Measurements from ENCODE around the gene SLC26A1. TPM values are rescaled to one million over a fixed set of nuclear protein-coding genes. Genes with fewer than 3 reads are reported as not detected.

Gene SLC26A1, protein sequence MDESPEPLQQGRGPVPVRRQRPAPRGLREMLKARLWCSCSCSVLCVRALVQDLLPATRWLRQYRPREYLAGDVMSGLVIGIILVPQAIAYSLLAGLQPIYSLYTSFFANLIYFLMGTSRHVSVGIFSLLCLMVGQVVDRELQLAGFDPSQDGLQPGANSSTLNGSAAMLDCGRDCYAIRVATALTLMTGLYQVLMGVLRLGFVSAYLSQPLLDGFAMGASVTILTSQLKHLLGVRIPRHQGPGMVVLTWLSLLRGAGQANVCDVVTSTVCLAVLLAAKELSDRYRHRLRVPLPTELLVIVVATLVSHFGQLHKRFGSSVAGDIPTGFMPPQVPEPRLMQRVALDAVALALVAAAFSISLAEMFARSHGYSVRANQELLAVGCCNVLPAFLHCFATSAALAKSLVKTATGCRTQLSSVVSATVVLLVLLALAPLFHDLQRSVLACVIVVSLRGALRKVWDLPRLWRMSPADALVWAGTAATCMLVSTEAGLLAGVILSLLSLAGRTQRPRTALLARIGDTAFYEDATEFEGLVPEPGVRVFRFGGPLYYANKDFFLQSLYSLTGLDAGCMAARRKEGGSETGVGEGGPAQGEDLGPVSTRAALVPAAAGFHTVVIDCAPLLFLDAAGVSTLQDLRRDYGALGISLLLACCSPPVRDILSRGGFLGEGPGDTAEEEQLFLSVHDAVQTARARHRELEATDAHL
- 0.03 and 0.30 TPM in 2 replicates for total RNA-seq (2014; rRNA removed; shearing (Covaris generic))

DNA sequence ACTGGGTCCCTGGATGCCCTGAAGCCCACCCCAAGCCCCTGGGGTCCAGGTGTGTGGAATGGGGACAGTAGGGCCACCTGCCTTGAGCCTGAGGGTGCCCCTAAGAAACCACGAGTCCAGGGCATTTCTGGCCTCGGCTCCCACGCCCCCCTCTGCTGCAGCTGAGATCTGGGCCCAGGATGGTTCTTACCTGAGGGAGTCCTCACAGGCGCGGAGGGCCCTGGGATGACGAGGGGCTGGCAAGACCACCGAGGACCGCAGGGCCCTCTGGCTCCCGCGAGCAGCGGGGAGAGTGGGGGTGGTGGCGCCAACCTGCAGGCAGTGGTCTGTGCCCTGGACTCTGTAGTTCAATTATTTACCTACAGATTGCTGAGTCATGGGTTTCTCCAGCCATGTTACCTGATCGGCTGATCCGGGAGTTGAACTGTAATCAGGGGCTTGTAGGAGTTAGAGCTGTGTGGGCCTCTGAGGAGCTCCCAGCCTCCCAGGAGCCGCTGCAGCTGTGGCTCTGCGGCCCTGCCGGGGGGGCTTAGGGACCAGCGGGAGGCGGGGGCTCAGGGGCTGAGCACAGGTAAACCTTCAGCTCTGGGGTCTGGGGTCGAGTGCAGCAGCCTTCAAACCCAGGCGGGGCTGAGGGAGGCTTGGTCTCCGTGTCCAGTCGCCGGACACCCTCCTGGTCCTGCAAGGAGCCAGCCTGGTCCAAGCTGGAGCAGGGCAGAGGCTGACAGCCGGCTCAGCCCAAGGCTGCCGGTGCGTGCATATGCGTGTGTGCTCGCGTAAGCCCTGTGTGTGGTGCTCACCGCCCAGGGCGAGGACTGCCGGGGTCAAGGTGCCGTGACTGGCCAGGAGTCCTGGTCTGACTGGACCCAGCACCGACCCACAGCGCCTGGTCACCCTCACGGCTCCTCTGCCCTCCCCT is at the start of gene SLC26A1:
Gene SLC26A1 (minus strand): TSS at position 294 of the 919 bp plus-strand sequence. CDS start 1,701 bp downstream, outside the sequence.
- Histone ChIP-seq H3K4me3 (ENCODE audit: insufficient read depth, low read depth, low read length) (no peak within 1 kb of the TSS), H3K27me3 (ENCODE audit: control insufficient read depth, insufficient read depth, low read length) (peaks cover 19% of the 10 kb centered on the region), H3K36me3 (replicated peaks; ENCODE audit: control insufficient read depth, insufficient read depth, low read length) (no peaks in the 10 kb centered on the region)
- DNase-seq, result no peak

- Histone ChIP-seq H3K4me3 (ENCODE audit: insufficient read depth, low read depth, low read length) (no peak overlapping the region), H3K27me3 (ENCODE audit: control insufficient read depth, insufficient read depth, low read length) (peaks cover 2% of the 10 kb centered on the region; the same call in 1 of the 2 replicates), H3K36me3 (replicated peaks; ENCODE audit: control insufficient read depth, insufficient read depth, low read length) (no peaks in the 10 kb centered on the region)
- DNase-seq, result peak; percentile 23
Observed at GRCh38 chr4:1042352-1043055, 49.3 kb upstream of the SLC26A1 start.

DNA sequence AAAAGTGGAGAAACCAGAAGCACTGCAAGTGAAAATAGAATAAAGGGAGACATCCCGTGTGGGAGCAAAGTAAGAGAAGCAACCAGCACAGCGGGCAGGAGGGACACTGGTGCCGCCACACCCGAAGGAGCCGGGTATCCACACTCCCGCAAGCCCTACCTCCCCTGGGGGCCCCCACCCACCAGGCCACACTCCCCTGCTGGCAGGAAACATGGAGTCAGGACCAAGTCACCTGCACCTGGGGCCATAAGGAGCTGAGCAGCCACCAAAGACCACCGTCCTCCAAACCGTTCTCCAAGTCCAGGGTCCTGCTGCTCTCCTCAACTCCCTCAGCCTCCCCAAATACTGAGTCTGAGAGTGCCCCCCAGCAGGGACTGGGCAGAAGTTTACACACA is 48.7 kb upstream of the SLC26A1 start:
- Histone ChIP-seq H3K27me3 (ENCODE audit: control insufficient read depth, insufficient read depth, low read length) (peaks cover 2% of the 10 kb centered on the region; the same call in 1 of the 2 replicates), H3K4me3 (ENCODE audit: insufficient read depth, low read depth, low read length) (no peak overlapping the region), H3K36me3 (replicated peaks; ENCODE audit: control insufficient read depth, insufficient read depth, low read length) (no peaks in the 10 kb centered on the region)
- no peak for DNase-seq

DNA sequence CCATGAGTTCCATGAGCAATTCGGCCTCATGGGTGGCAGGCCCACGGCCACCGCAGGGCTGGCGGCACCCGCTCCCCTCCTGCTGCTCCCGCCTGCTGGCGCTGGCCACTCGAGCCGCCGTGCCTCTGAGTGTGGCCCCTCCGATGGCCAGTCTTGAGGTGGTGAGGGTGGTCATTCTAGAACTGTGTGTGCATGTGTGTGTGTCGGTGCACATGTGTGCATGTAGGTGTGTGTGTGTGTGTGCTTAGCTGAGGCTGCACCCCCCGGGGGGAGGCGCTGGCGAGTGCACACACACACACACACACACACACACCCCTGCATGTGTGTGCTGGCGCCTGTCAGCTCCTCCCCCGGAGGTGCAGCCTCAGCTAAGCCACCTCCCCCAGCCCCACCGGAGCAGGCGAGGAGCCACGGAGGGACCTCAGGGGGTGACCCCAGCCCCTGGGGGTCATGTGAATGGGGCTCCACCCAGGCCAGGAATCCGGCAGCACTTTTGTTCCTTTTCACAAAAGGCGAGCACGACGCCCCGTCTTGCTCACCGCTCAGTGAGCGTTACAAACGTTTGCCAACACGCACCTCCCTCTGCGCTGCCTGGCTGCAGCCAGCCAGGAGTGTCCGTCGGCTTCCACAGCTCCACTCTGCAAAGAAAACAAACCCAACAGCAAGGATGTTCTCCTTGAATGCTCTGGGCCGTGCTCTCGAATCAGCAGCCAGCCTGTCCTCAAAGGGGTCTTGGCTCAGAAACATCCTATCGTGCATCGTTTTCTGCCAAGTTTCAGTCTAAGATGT is 48.1 kb upstream of the SLC26A1 start:
- no peaks in the 10 kb centered on the region for H3K36me3 ChIP-seq (replicated peaks; ENCODE audit: control insufficient read depth, insufficient read depth, low read length)
- H3K27me3 ChIP-seq (ENCODE audit: control insufficient read depth, insufficient read depth, low read length), result peaks cover 2% of the 10 kb centered on the region; the same call in 1 of the 2 replicates
- DNase-seq, result peak; percentile 84
- H3K4me3 ChIP-seq (ENCODE audit: insufficient read depth, low read depth, low read length), result no peak overlapping the region

DNA sequence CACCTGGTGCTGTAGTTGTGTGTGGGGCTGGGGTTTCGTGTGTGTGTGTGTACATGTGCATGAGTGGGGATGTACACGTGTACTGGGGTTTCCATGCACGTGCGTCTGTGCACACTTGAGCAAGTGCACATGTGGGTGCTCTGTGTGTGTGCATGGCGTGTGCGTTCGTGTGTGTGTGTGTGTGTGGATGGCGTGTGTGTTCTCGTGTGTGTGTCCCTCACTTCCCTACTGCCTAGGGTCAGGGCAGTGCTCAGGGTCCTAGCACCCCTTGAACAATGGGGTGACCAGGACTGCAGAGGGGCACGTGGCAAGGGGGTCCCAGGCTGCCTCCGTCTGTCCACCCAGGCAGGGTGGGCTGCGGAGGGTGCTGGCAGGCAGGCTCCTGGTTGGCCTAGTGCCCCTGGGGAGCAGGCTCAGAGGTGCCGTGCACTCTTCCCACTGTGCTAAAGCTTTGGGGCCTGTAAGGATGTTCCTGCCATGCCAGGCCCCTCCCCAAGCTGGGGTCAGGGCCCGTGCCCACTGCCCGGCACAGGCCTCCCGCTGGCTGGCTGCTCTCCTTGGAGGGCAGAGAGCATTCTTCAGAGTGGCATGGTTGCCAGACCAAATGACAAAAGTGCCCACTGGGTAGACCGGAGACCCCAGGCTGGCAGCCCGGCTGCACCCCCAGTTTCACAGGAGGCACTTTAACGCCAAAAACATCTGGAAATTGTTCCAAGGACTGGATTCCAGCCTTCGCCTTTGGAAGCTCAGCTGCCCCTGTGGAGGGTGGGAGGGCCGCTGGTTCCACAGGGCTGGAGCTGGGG is 47.3 kb upstream of the SLC26A1 start:
- no peak overlapping the region for H3K4me3 ChIP-seq (ENCODE audit: insufficient read depth, low read depth, low read length)

GRCh38 chr4:1039493-1040343 is 46.5 kb upstream of the SLC26A1 start:
- peaks cover 2% of the 10 kb centered on the region; the same call in 1 of the 2 replicates for H3K27me3 ChIP-seq (ENCODE audit: control insufficient read depth, insufficient read depth, low read length)
- H3K4me3 ChIP-seq (ENCODE audit: insufficient read depth, low read depth, low read length), result no peak overlapping the region
- no peaks in the 10 kb centered on the region for H3K36me3 ChIP-seq (replicated peaks; ENCODE audit: control insufficient read depth, insufficient read depth, low read length)
- peak; percentile 91 for DNase-seq

More for the DNA sequence above, 47.3 kb upstream of the SLC26A1 start:
- DNase-seq, result no peak
- peaks cover 2% of the 10 kb centered on the region; the same call in 1 of the 2 replicates for H3K27me3 ChIP-seq (ENCODE audit: control insufficient read depth, insufficient read depth, low read length)
- no peaks in the 10 kb centered on the region for H3K36me3 ChIP-seq (replicated peaks; ENCODE audit: control insufficient read depth, insufficient read depth, low read length)

- Histone ChIP-seq H3K36me3 (replicated peaks; ENCODE audit: control insufficient read depth, insufficient read depth, low read length) (no peaks in the 10 kb centered on the region), H3K27me3 (ENCODE audit: control insufficient read depth, insufficient read depth, low read length) (peaks cover 2% of the 10 kb centered on the region; the same call in 1 of the 2 replicates), H3K4me3 (ENCODE audit: insufficient read depth, low read depth, low read length) (no peak overlapping the region)
- no peak for DNase-seq
Observed at GRCh38 chr4:1038948-1039492, 45.8 kb upstream of the SLC26A1 start.

GRCh38 chr4:1036976-1037810 is 44.0 kb upstream of the SLC26A1 start:
- Histone ChIP-seq H3K27me3 (ENCODE audit: control insufficient read depth, insufficient read depth, low read length) (no peaks in the 10 kb centered on the region), H3K4me3 (ENCODE audit: insufficient read depth, low read depth, low read length) (no peak overlapping the region), H3K36me3 (replicated peaks; ENCODE audit: control insufficient read depth, insufficient read depth, low read length) (no peaks in the 10 kb centered on the region)
- DNase-seq, result no peak

DNA sequence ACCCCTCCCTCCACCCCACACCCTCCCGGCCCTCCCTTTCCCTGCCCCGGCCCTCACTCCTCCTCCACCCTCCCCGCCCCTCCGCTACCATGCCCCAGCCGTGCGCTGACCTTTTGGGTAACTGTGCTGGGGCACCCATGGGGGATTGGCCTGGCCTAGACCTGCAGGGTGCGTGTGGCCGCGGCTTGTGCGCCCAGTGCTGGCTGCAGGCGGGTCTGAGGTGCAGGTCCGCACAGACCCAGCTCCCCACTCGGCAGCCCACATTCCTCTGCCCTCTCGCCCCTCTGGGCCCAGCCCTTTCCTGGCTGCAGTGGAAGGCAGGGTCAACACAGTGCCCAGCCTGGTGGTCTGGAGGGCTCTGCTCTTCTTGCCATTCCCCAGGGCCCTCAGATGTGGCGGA is 42.9 kb upstream of the SLC26A1 start:
- no peak for DNase-seq
- no peaks in the 10 kb centered on the region for H3K36me3 ChIP-seq (replicated peaks; ENCODE audit: control insufficient read depth, insufficient read depth, low read length)
- H3K27me3 ChIP-seq (ENCODE audit: control insufficient read depth, insufficient read depth, low read length), result no peaks in the 10 kb centered on the region
- H3K4me3 ChIP-seq (ENCODE audit: insufficient read depth, low read depth, low read length), result no peak overlapping the region

- Histone ChIP-seq H3K4me3 (ENCODE audit: insufficient read depth, low read depth, low read length) (no peak overlapping the region), H3K27me3 (ENCODE audit: control insufficient read depth, insufficient read depth, low read length) (no peaks in the 10 kb centered on the region), H3K36me3 (replicated peaks; ENCODE audit: control insufficient read depth, insufficient read depth, low read length) (no peaks in the 10 kb centered on the region)
- no peak for DNase-seq
Observed at GRCh38 chr4:1035510-1035909, 42.3 kb upstream of the SLC26A1 start.
